ENCODE results near the gene OGA. TPM values are rescaled to one million over a fixed set of nuclear protein-coding genes. Genes with fewer than 3 reads are reported as not detected.
A peak's percentile ranks its signal among the peaks of the same experiment; 100 is the strongest.

OGA gene
- total and polyA plus RNA-seq, 2 of the 8 experiments (the other 6 are each of a cell fraction or from before 2014, with no cell fraction given) = 31.2 to 107 TPM

- ChIA-PET POLR2A (ENCODE audit: partially characterized antibody) (interaction anchor here (0.8 to 1.3 kb wide), 6 partner anchors 10 to 55 kb away, joined by 3 to 4 read pairs (median 3); partner anchors contain the start of gene FBXW4), CTCF (ENCODE audit: partially characterized antibody) (interaction anchor here (0.7 to 3.8 kb wide), 26 partner anchors 8 to 179 kb away, joined by 3 to 44 read pairs (median 4); partner anchors contain the start of gene NPM3)
- Histone ChIP-seq H3K27ac (ENCODE audit: low read depth, low read length) (no peak overlapping the region), H3K4ac (replicated peaks; ENCODE audit: insufficient read length, low read depth, low read length) (no peak overlapping the region), H3K4me2 (ENCODE audit: insufficient read depth in 1 of 2, low read depth in 2 of 2, low read length in 2 of 2) (no peak overlapping the region), H2AFZ (ENCODE audit: low read length) (no peak overlapping the region), H3K4me3 (ENCODE audit: extremely low read depth in 1 of 4, insufficient read depth in 2 of 4, low read depth in 3 of 4, low read length in 4 of 4) (no peak overlapping the region), H2AK5ac (ENCODE audit: low read depth, low read length) (no peak overlapping the region), H3K79me2 (ENCODE audit: control insufficient read depth in 1 of 2, insufficient read depth in 2 of 2, low read length in 2 of 2) (no peaks in the 10 kb centered on the region), H3K9me3 (ENCODE audit: insufficient read depth in 2 of 2, low read depth in 1 of 2, low read length in 1 of 2) (no peaks in the 10 kb centered on the region), H2BK5ac (ENCODE audit: low read depth, low read length) (no peak overlapping the region), H3K9ac (replicated peaks in 1 of 4; ENCODE audit: extremely low read depth in 1 of 4, low read depth in 3 of 4, low read length in 3 of 4) (no peak overlapping the region), H3K23me2 (ENCODE audit: low read depth, low read length) (no peaks in the 10 kb centered on the region), H3K79me1 (ENCODE audit: low read depth, low read length) (no peaks in the 10 kb centered on the region), H3K14ac (ENCODE audit: insufficient read length) (no peak overlapping the region), H3K23ac (ENCODE audit: insufficient read length) (no peak overlapping the region), H3K27me3 (replicated peaks in 1 of 4; ENCODE audit: control insufficient read depth in 3 of 4, extremely low read depth in 1 of 4, insufficient read depth in 3 of 4, low read length in 3 of 4) (peaks cover 0 to 2% (median 0%) of the 10 kb centered on the region in 4 experiments; a peak in 1 of 7 replicates), H4K5ac (ENCODE audit: insufficient read length, low read depth, low read length) (no peak overlapping the region), H3K18ac (ENCODE audit: extremely low read depth, low read length) (no peak overlapping the region), H3K36me3 (ENCODE audit: control insufficient read depth in 2 of 4, insufficient read depth in 4 of 4, low read length in 3 of 4) (no peaks in the 10 kb centered on the region), H4K91ac (replicated peaks; ENCODE audit: insufficient read length, low read length) (no peak overlapping the region), H2BK120ac (replicated peaks; ENCODE audit: low read depth, low read length) (no peak overlapping the region), H3K56ac (replicated peaks; ENCODE audit: insufficient read length, low read depth, low read length) (no peak overlapping the region), H4K8ac (ENCODE audit: extremely low read depth, insufficient read depth, low read length) (no peak overlapping the region), H3K4me1 (replicated peaks in 1 of 4; ENCODE audit: control insufficient read depth in 3 of 4, insufficient read depth in 4 of 4, low read length in 3 of 4) (peaks cover 0 to 6% (median 2%) of the 10 kb centered on the region in 4 experiments; a peak in 3 of 7 replicates), H2BK20ac (ENCODE audit: low read length) (no peak overlapping the region), H4K20me1 (replicated peaks in 1 of 2; ENCODE audit: control insufficient read depth in 1 of 2, insufficient read depth in 2 of 2, low read length in 2 of 2) (no peaks in the 10 kb centered on the region), H2BK15ac (ENCODE audit: low read length) (0 out of 2 replicates have a peak overlapping the region, but pooled peaks have one; percentile 77), H2BK12ac (ENCODE audit: low read depth, low read length) (no peak overlapping the region)
- DNase-seq (ENCODE audit: low read depth in 1 of 2, low spot score in 2 of 2) (peak in 1 of 2 experiments; percentile 27), FAIRE-seq (peak; percentile 82)
- TF ChIP-seq RAD21 (IDR thresholded peaks at IDR 0.05 in 1 of 2, conservative IDR thresholded peaks at IDR 0.05 in 1 of 2; ENCODE audit: low read depth in 2 of 2, low read length in 2 of 2) = peak; percentile 49 to 69
- no peak for TF ChIP-seq RBBP5 (IDR thresholded peaks at IDR 0.05; ENCODE audit: borderline replicate concordance, low read depth, low read length)
- peak; percentile 40 to 70 (median 62) for TF ChIP-seq CTCF (IDR thresholded peaks at IDR 0.05; ENCODE audit: control extremely low read depth in 1 of 3, insufficient read depth in 1 of 3, low read depth in 1 of 3, low read length in 3 of 3)
- WGBS, 2 experiments (ENCODE audit: extremely low coverage in 1 of 2, insufficient coverage in 1 of 2, insufficient read length in 1 of 2, insufficient replicate concordance in 2 of 2, low coverage in 1 of 2, low lambda C conversion rate in 2 of 2, missing lambda C conversion rate in 1 of 2) = 67% methylated on average over 19 of the region's 19 CpGs; no CpG with 5 or more reads in 1 of the 2 experiments
These were observed 68.9 kb downstream of the OGA start for GRCh38 chr10:101749047-101750016.

Data from H1 (cell line).